A549 (cell line): ENCODE measurements around the gene SLC9C2. TPM values are rescaled to one million over a fixed set of nuclear protein-coding genes. Genes with fewer than 3 reads are reported as not detected.

Source experiments
- ATAC-seq, 2 experiments: fragments of 200-7000 bp in 1 of 2; fragments of >200 bp in 1 of 2; cut with Nextera tagmentation in 1 of 2; cut with Tn5 transposase in 1 of 2; 3 replicates each; pipeline versions ENCODE4 v1.8.0 to v1.9.1; 2018 to 2020; ENCODE audit warnings: mild to moderate bottlenecking in 1 of 2, moderate library complexity in 1 of 2
- CTCF ChIA-PET: fragments of 300-600 bp; sonication (Branson Sonifier 250); formaldehyde crosslinking; extraction: SDS; loops from one replicate; lab custom pipeline; 2021; ENCODE audit warnings: antibody characterized with exemption, inconsistent platforms; lab: Yijun Ruan, JAX
- POLR2A ChIA-PET: fragments of 350-600 bp; formaldehyde crosslinking; extraction: SDS; loops from one replicate; lab custom pipeline; 2021; ENCODE audit warnings: antibody characterized with exemption, inconsistent platforms; lab: Yijun Ruan, JAX
- DNase-seq, 2 experiments: peaks; one replicate each; pipeline versions ENCODE4 v3.0.0 to v3.0.0-alpha.2; 2011 to 2016; ENCODE audit warnings: low read depth in 1 of 2, low spot score in 1 of 2
- FAIRE-seq: peaks from 2 replicates; lab custom pipeline; 2011; peaks lifted over from hg19 to GRCh38; lab: Jason Lieb, UNC
- H3K27ac ChIP-seq, 2 experiments: fragments of >200 bp; sonication (Bioruptor Twin); formaldehyde crosslinking; 3 replicates each; pipeline ENCODE4 v1.5.1; 2016 to 2017
- H3K4me1 ChIP-seq: fragments of >200 bp; sonication (Bioruptor Twin); formaldehyde crosslinking; 3 replicates; pipeline ENCODE4 v1.6.1; 2016
- H3K4me2 ChIP-seq: fragments of >200 bp; sonication (Bioruptor Twin); formaldehyde crosslinking; 3 replicates; pipeline ENCODE4 v1.6.1; 2016
- H3K4me3 ChIP-seq: fragments of >200 bp; sonication (Bioruptor Twin); formaldehyde crosslinking; 3 replicates; pipeline ENCODE4 v1.5.1; 2016
- H3K9me3 ChIP-seq: fragments of >200 bp; sonication (Bioruptor Twin); formaldehyde crosslinking; 3 replicates; pipeline ENCODE4 v1.6.1; 2016
- BHLHE40 ChIP-seq: IDR thresholded peaks from 2 replicates; pipeline ENCODE4 v1.6.1; 2012; ENCODE audit warnings: low read depth, low read length, inconsistent platforms
- CBX2 ChIP-seq: fragments of 200-600 bp; sonication (generic); IDR thresholded peaks from 2 replicates; pipeline ENCODE4 v1.6.1; 2016; ENCODE audit warnings: low read depth, mild to moderate bottlenecking, borderline replicate concordance
- CBX8 ChIP-seq: fragments of 200-600 bp; sonication (generic); IDR thresholded peaks from 2 replicates; pipeline ENCODE4 v1.6.1; 2016
- CEBPB ChIP-seq, 2 experiments: fragments of >200 bp in 1 of 2; sonication (Bioruptor Twin) in 1 of 2; formaldehyde crosslinking in 1 of 2; IDR thresholded peaks; 2 replicates each; pipeline ENCODE4 v1.6.1; 2012 to 2016
- CHD4 ChIP-seq: fragments of 200-600 bp; sonication (generic); IDR thresholded peaks from 2 replicates; pipeline ENCODE4 v1.6.1; 2016; ENCODE audit warnings: antibody characterized with exemption, mild to moderate bottlenecking, borderline replicate concordance
- EHF ChIP-seq: fragments of 250-450 bp; sonication (Bioruptor Pico); IDR thresholded peaks from 2 replicates; pipeline ENCODE4 v1.5.0; 2020; ENCODE audit warnings: mild to moderate bottlenecking
- EHMT2 ChIP-seq: fragments of 200-600 bp; sonication (generic); IDR thresholded peaks from 2 replicates; pipeline ENCODE4 v1.6.1; 2016; ENCODE audit warnings: antibody characterized with exemption, low read depth, mild to moderate bottlenecking, moderate library complexity
- FOXS1 ChIP-seq: fragments of 250-450 bp; sonication (Bioruptor Pico); IDR thresholded peaks from 2 replicates; pipeline ENCODE4 v1.5.0; 2020; ENCODE audit warnings: mild to moderate bottlenecking, moderate library complexity
- HDAC2 ChIP-seq: fragments of 200-600 bp; sonication (generic); IDR thresholded peaks from 2 replicates; pipeline ENCODE4 v1.6.1; 2016
- HMGXB4 ChIP-seq: fragments of 250-450 bp; sonication (Bioruptor Pico); IDR thresholded peaks from 2 replicates; pipeline ENCODE4 v1.5.0; 2021; ENCODE audit warnings: mild to moderate bottlenecking, moderate library complexity, borderline replicate concordance
- HOXA7 ChIP-seq: fragments of 250-450 bp; sonication (Bioruptor Pico); IDR thresholded peaks from 2 replicates; pipeline ENCODE4 v1.5.0; 2020; ENCODE audit warnings: mild to moderate bottlenecking, moderate library complexity
- HOXB13 ChIP-seq: fragments of 250-450 bp; sonication (Bioruptor Pico); IDR thresholded peaks from 2 replicates; pipeline ENCODE4 v1.5.0; 2020; ENCODE audit warnings: low read depth, mild to moderate bottlenecking, moderate library complexity
- JUNB ChIP-seq: fragments of >200 bp; sonication (Bioruptor Twin); formaldehyde crosslinking; IDR thresholded peaks from 2 replicates; pipeline ENCODE4 v1.6.1; 2016
- KDM5A ChIP-seq: fragments of 200-600 bp; sonication (generic); IDR thresholded peaks from 2 replicates; pipeline ENCODE4 v1.6.1; 2016; ENCODE audit warnings: antibody characterized with exemption, mild to moderate bottlenecking
- MAFK ChIP-seq: fragments of 450-650 bp; IDR thresholded peaks from 2 replicates; pipeline ENCODE4 v1.6.1; 2014; ENCODE audit not compliant: partially characterized antibody
- MAX ChIP-seq: IDR thresholded peaks from 2 replicates; pipeline ENCODE4 v1.6.1; 2012
- MYC ChIP-seq: IDR thresholded peaks from 2 replicates; pipeline ENCODE4 v1.6.1; 2012; ENCODE audit warnings: mild to moderate bottlenecking, inconsistent platforms, low read length, improper control_type of control experiment, borderline replicate concordance
- NFE2L2 ChIP-seq: fragments of 150-350 bp; conservative IDR thresholded peaks from 2 replicates; pipeline ENCODE4 v1.6.1; 2014; ENCODE audit warnings: low read length
- NPAS2 ChIP-seq: fragments of 250-450 bp; sonication (Bioruptor Pico); IDR thresholded peaks from 2 replicates; pipeline ENCODE4 v1.8.0; 2022; ENCODE audit warnings: mild to moderate bottlenecking, moderate library complexity, borderline replicate concordance
- NR3C1 ChIP-seq: fragments of >200 bp; sonication (Bioruptor Twin); formaldehyde crosslinking; IDR thresholded peaks from 3 replicates; pipeline ENCODE4 v1.6.1; 2017
- PBX3 ChIP-seq: IDR thresholded peaks from 2 replicates; pipeline ENCODE4 v1.6.1; 2012
- POLR2A ChIP-seq: IDR thresholded peaks from 2 replicates; pipeline ENCODE4 v1.6.1; 2012; ENCODE audit warnings: mild to moderate bottlenecking, low read length
- POLR2AphosphoS2 ChIP-seq: conservative IDR thresholded peaks from 2 replicates; pipeline ENCODE4 v1.6.1; 2012; ENCODE audit warnings: low read length, improper control_type of control experiment, inconsistent platforms
- RCOR1 ChIP-seq: fragments of 150-350 bp; IDR thresholded peaks from 2 replicates; pipeline ENCODE4 v1.6.1; 2014; ENCODE audit warnings: antibody characterized with exemption, low read length, low read depth
- RFX5 ChIP-seq: fragments of 450-650 bp; IDR thresholded peaks from 2 replicates; pipeline ENCODE4 v1.7.1; 2014; ENCODE audit warnings: antibody characterized with exemption, mild to moderate bottlenecking, moderate library complexity
- RNF2 ChIP-seq: fragments of 200-600 bp; sonication (generic); IDR thresholded peaks from 2 replicates; pipeline ENCODE4 v1.6.1; 2016; ENCODE audit warnings: low read depth, mild to moderate bottlenecking, antibody characterized with exemption, moderate library complexity, borderline replicate concordance
- ZC3H11A ChIP-seq: fragments of 450-650 bp; IDR thresholded peaks from 2 replicates; pipeline ENCODE4 v1.6.1; 2014; ENCODE audit warnings: antibody characterized with exemption, mild to moderate bottlenecking
- ZFP36 ChIP-seq: fragments of 450-650 bp; IDR thresholded peaks from 2 replicates; pipeline ENCODE4 v1.6.1; 2014; ENCODE audit warnings: borderline replicate concordance; ENCODE audit not compliant: partially characterized antibody
- ZNF302 ChIP-seq: fragments of 250-450 bp; sonication (Bioruptor Pico); IDR thresholded peaks from 2 replicates; pipeline ENCODE4 v1.9.0; 2021; ENCODE audit warnings: inconsistent platforms, mild to moderate bottlenecking, moderate library complexity
- WGBS: methylation state at CpG from one replicate; pipeline ENCODE4 v1.1.6; 2017; ENCODE audit errors: missing lambda C conversion rate; 5-methylcytosine and 5-hydroxymethylcytosine counted together
- polyA plus RNA-seq, 4 experiments: library from polyadenylated mRNA; depleted of rRNA in 3 of 4; stranded (reverse); fragments of >200 nt; fragmentation: RNase III in 1 of 4; extraction: RNeasy Plus Mini Kit Qiagen cat#74134 plus additional on column Dnase treatment in 1 of 4; gene quantifications; 2 replicates in 3 of 4; 3 replicates in 1 of 4; pipeline ENCODE4 v1.2.3, GENCODE V29; 2011 to 2017
- TF ChIP-seq, protein P1 (sequence below): fragments of 150-350 bp; IDR thresholded peaks from 2 replicates; pipeline ENCODE4 v1.6.1; 2014; ENCODE audit warnings: low read depth, mild to moderate bottlenecking, low read length
- TF ChIP-seq, protein P2 (sequence below): fragments of 250-450 bp; sonication (Bioruptor Pico); IDR thresholded peaks from 2 replicates; pipeline ENCODE4 v1.5.0; 2020; ENCODE audit warnings: low read depth, mild to moderate bottlenecking, moderate library complexity

Gene SLC9C2
- polyA plus RNA-seq, 2 of the 4 experiments (the other 2 are of a cell fraction): not detected

DNA sequence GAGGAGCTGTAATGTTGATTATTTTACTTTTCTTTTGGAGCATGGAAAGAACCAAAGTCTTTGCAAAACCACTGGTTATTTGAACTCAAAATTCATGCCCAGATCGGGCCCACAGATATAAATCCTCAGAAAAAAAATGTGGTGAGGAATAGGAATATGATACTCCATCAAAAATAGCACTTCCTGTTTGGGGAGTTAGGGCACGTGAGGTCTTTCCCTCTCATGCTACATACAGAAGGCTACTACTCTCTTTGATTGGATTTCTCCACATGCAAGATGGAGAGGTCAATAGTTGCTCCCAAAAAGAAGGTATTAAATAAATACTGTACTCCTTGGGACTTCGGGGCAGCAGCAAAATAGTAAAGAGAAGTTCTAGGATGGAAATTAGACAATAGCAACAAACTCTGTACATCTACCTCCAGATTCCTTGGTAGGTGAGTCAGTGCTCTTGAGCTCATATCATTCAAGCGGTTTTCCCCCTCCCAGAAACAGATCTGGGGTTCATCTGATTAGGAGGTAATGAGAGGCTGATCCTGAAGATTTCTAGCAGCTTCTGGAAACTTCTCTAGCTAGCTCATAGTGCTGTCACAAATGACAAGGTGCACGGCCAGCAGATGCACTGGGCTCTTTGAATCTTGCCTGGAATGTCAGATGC is 47.1 kb downstream of the SLC9C2 start:
- ATAC-seq: no peak
- whole genome bisulfite sequencing: 46% methylated on average over 5 of the region's 5 CpGs
- no peak overlapping the region for H3K27ac ChIP-seq

GRCh38 chr1:173554541-173555250 is 48.2 kb downstream of the SLC9C2 start:
- 80% methylated on average over 6 of the region's 6 CpGs for WGBS
- H3K4me1 ChIP-seq: no peaks in the 10 kb centered on the region
- TF ChIP-seq HDAC2: no peak
- TF ChIP-seq RCOR1: no peak
- no peak for TF ChIP-seq ZFP36
- no peak for TF ChIP-seq RNF2
- TF ChIP-seq HMGXB4 (CRISPR knock-in tag): no peak
- TF ChIP-seq MYC: no peak
- no peak for TF ChIP-seq HOXA7 (CRISPR knock-in tag)
- TF ChIP-seq POLR2AphosphoS2: no peak
- TF ChIP-seq CBX2: no peak
- TF ChIP-seq FOXS1 (CRISPR knock-in tag): no peak
- no peak for TF ChIP-seq NR3C1
- TF ChIP-seq CHD4: no peak
- no peak for TF ChIP-seq CBX8
- no peak for TF ChIP-seq NFE2L2
- TF ChIP-seq CEBPB (IDR thresholded peaks at IDR 0.05): no peak
- no peak for TF ChIP-seq NPAS2 (CRISPR knock-in tag)
- TF ChIP-seq MAFK: no peak
- TF ChIP-seq, protein P1, sequence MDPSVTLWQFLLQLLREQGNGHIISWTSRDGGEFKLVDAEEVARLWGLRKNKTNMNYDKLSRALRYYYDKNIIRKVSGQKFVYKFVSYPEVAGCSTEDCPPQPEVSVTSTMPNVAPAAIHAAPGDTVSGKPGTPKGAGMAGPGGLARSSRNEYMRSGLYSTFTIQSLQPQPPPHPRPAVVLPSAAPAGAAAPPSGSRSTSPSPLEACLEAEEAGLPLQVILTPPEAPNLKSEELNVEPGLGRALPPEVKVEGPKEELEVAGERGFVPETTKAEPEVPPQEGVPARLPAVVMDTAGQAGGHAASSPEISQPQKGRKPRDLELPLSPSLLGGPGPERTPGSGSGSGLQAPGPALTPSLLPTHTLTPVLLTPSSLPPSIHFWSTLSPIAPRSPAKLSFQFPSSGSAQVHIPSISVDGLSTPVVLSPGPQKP: no peak
- ChIA-PET CTCF (no interaction called here), POLR2A (no interaction called here)
- DNase-seq: no peak
- H3K27ac ChIP-seq: no peak overlapping the region
- ATAC-seq: no peak
- H3K4me3 ChIP-seq: no peak overlapping the region
- FAIRE-seq: no peak
- no peak overlapping the region for H3K4me2 ChIP-seq
- no peaks in the 10 kb centered on the region for H3K9me3 ChIP-seq

More for the DNA sequence above, 47.1 kb downstream of the SLC9C2 start:
- H3K4me1 ChIP-seq: no peaks in the 10 kb centered on the region
- no peak overlapping the region for H3K4me2 ChIP-seq
- TF ChIP-seq BHLHE40 (no peak), HDAC2 (no peak), POLR2A (no peak), KDM5A (no peak), HOXB13 (no peak), ZFP36 (no peak), JUNB (no peak), NPAS2 (CRISPR knock-in tag) (no peak), CBX2 (no peak), RFX5 (no peak), ZC3H11A (no peak), HOXA7 (CRISPR knock-in tag) (no peak), MAX (no peak), EHMT2 (no peak), EHF (no peak), ZNF302 (CRISPR knock-in tag) (no peak), CBX8 (no peak), PBX3 (no peak)
- TF ChIP-seq, protein P1: no peak
- TF ChIP-seq, protein P2, sequence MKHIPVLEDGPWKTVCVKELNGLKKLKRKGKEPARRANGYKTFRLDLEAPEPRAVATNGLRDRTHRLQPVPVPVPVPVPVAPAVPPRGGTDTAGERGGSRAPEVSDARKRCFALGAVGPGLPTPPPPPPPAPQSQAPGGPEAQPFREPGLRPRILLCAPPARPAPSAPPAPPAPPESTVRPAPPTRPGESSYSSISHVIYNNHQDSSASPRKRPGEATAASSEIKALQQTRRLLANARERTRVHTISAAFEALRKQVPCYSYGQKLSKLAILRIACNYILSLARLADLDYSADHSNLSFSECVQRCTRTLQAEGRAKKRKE (CRISPR knock-in tag): no peak
- FAIRE-seq: no peak
- no peaks in the 10 kb centered on the region for H3K9me3 ChIP-seq
- CTCF ChIA-PET: no interaction called here
- POLR2A ChIA-PET: no interaction called here
- DNase-seq: no peak
- H3K4me3 ChIP-seq: no peak overlapping the region
